Measurements from ENCODE around the gene SERAC1.
A peak's percentile ranks its signal among the peaks of the same experiment; 100 is the strongest.
"Not testable (repeated sequence)": the region's sequence is repeated elsewhere in the genome, so short reads cannot be mapped to it uniquely, and the experiment has no call there.

The SERAC1 gene

GRCh38 chr6:158168040-158168289, at the start of gene SERAC1:
Gene SERAC1, minus strand, starts transcription at chr6:158168262. Its CDS starts 9,899 bp downstream, at chr6:158158363.
- no peak for DNase-seq

- DNase-seq, result peak; percentile 44
These were observed 46.0 kb upstream of the SERAC1 start for GRCh38 chr6:158213925-158214674.

- DNase-seq, result no peak
These were observed 43.4 kb upstream of the SERAC1 start for GRCh38 chr6:158211273-158212055.

- DNase-seq, result not testable (repeated sequence)
These were observed 41.7 kb upstream of the SERAC1 start for GRCh38 chr6:158209582-158210333.

GRCh38 chr6:158208226-158209030, 40.4 kb upstream of the SERAC1 start:
- not testable (repeated sequence) for DNase-seq

- DNase-seq, result no peak
These were observed 39.3 kb upstream of the SERAC1 start for GRCh38 chr6:158207422-158207788.

GRCh38 chr6:158206740-158207421, 38.8 kb upstream of the SERAC1 start:
- no peak for DNase-seq

GRCh38 chr6:158205169-158205944, 37.3 kb upstream of the SERAC1 start:
- DNase-seq, result no peak

- DNase-seq, result no peak
These were observed 30.4 kb upstream of the SERAC1 start for GRCh38 chr6:158198461-158198860.

GRCh38 chr6:158194487-158195280, 26.6 kb upstream of the SERAC1 start:
- no peak for DNase-seq

GRCh38 chr6:158191761-158192160, 23.7 kb upstream of the SERAC1 start:
- DNase-seq, result no peak

GRCh38 chr6:158191032-158191431, 23.0 kb upstream of the SERAC1 start:
- no peak for DNase-seq

GRCh38 chr6:158188591-158188990, 20.5 kb upstream of the SERAC1 start:
- no peak for DNase-seq

- DNase-seq, result no peak
These were observed 17.8 kb upstream of the SERAC1 start for GRCh38 chr6:158185729-158186456.

- DNase-seq, result no peak
These were observed 16.5 kb upstream of the SERAC1 start for GRCh38 chr6:158184608-158185007.

GRCh38 chr6:158183174-158183972, 15.3 kb upstream of the SERAC1 start:
- DNase-seq, result not testable (repeated sequence)

GRCh38 chr6:158177712-158178111, 9.7 kb upstream of the SERAC1 start:
- not testable (repeated sequence) for DNase-seq

- no peak for DNase-seq
These were observed 7.0 kb upstream of the SERAC1 start for GRCh38 chr6:158175111-158175510.

- DNase-seq, result no peak
These were observed 6.5 kb upstream of the SERAC1 start for GRCh38 chr6:158174514-158174913.
